ENCODE measurements around the gene PDF.

Gene PDF

DNA sequence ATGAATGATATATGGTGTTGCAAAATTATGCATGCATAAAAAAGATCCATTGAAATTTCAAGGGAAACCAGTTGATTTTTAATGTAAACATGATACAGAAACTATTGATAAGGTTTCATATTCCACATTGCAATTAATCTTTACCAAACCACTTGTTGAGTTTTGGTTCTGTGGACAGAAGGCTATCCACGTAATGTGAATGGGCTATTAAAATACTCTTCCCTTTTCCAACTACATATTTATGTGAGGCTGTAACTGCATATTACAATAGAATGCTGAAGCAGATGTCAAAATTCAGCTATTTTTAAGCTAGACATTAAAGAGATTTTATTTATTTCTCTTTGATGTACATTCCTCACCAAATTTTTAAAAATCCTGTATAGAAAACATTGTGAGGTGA lies 53.0 kb downstream of the PDF start:
- no peak for DNase-seq (ENCODE audit: low read depth)
